Smooth muscle cell (in vitro differentiated cells): ENCODE measurements around the gene GHRL. TPM values are rescaled to one million over a fixed set of nuclear protein-coding genes. Genes with fewer than 3 reads are reported as not detected.

Source experiments
- DNase-seq: peaks from one replicate; lab custom pipeline; 2025; ENCODE audit not compliant: unreplicated experiment; lab: John Stamatoyannopoulos, UW
- H2AFZ ChIP-seq: fragments of 200-600 bp; sonication (generic); 2 replicates; pipeline ENCODE4 v1.6.0; 2016; ENCODE audit warnings: antibody characterized with exemption, low read depth, mild to moderate bottlenecking
- H3F3A ChIP-seq: fragments of 200-600 bp; sonication (generic); 2 replicates; pipeline ENCODE4 v1.6.0; 2017; ENCODE audit warnings: antibody characterized with exemption, low read depth
- H3K27ac ChIP-seq: fragments of 200-600 bp; sonication (generic); 2 replicates; pipeline ENCODE4 v1.5.1; 2016; ENCODE audit warnings: low read depth, mild to moderate bottlenecking
- H3K27me3 ChIP-seq: fragments of 200-600 bp; sonication (generic); 2 replicates; pipeline ENCODE4 v1.6.1; 2016; ENCODE audit warnings: low read depth, mild to moderate bottlenecking
- H3K36me3 ChIP-seq: fragments of 200-600 bp; sonication (generic); 2 replicates; pipeline ENCODE4 v1.5.1; 2016; ENCODE audit warnings: low read depth
- H3K4me1 ChIP-seq: fragments of 200-600 bp; sonication (generic); 2 replicates; pipeline ENCODE4 v1.5.1; 2016; ENCODE audit warnings: low read depth
- H3K4me2 ChIP-seq: fragments of 200-600 bp; sonication (generic); 2 replicates; pipeline ENCODE4 v1.6.0; 2016; ENCODE audit warnings: mild to moderate bottlenecking
- H3K4me3 ChIP-seq: fragments of 200-600 bp; sonication (generic); 2 replicates; pipeline ENCODE4 v1.5.1; 2016; ENCODE audit warnings: mild to moderate bottlenecking
- H3K79me2 ChIP-seq: fragments of 200-600 bp; sonication (generic); 2 replicates; pipeline ENCODE4 v1.6.0; 2016; ENCODE audit warnings: low read depth, mild to moderate bottlenecking
- H3K9ac ChIP-seq: fragments of 200-600 bp; sonication (generic); 2 replicates; pipeline ENCODE4 v1.6.0; 2016; ENCODE audit warnings: low read depth
- H3K9me3 ChIP-seq: fragments of 200-600 bp; sonication (generic); replicated peaks from 2 replicates; pipeline ENCODE4 v1.5.1; 2016; ENCODE audit warnings: low read depth
- H4K20me1 ChIP-seq: fragments of 200-600 bp; sonication (generic); 2 replicates; pipeline ENCODE4 v1.6.0; 2016; ENCODE audit warnings: low read depth
- WGBS: methylation state at CpG from one replicate; pipeline ENCODE4 v1.1.7; 2016; ENCODE audit warnings: low lambda C conversion rate; 5-methylcytosine and 5-hydroxymethylcytosine counted together
- polyA plus RNA-seq: library from polyadenylated mRNA; unstranded; fragments of >200 nt; fragmentation: Nextera tagmentation; extraction: Ambion mirVana; gene quantifications from 2 replicates; pipeline ENCODE4 v1.2.1, GENCODE V29; 2016
- total RNA-seq: library from RNA; depleted of rRNA; stranded (reverse); fragments of >200 nt; gene quantifications from 2 replicates; pipeline ENCODE4 v1.2.3, GENCODE V29; 2014
- TF ChIP-seq, protein P1 (sequence below): fragments of 200-600 bp; sonication (generic); IDR thresholded peaks from 2 replicates; pipeline ENCODE4 v1.5.1; 2017; ENCODE audit warnings: borderline replicate concordance, mild to moderate bottlenecking, antibody characterized with exemption; ENCODE audit not compliant: insufficient read depth, poor library complexity, severe bottlenecking

The GHRL gene
- total and polyA plus RNA-seq, 2 experiments from 2014 or later = 0.45 TPM; not detected in 1

DNA sequence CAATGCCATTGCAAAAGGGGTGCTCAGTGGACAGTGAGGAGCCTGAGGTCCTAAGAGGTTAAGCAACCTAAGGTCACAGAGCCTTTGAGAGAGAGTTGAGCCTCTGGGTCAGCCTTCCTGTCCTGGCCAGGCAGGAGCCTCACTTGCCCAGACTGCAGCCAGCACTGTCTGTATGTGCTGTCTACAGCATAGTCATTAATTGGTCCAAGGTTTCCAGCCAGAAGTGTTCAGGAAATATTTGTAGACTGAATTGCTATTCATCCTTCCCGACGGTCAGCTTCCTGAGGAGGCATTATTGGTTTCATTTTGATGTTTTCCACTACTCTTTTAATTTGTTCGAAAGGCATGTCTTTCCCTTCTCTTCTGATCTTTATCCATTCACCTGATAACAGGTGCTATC, 20.1 kb upstream of the GHRL start:
- H3K36me3 ChIP-seq = peaks cover 18% of the 10 kb centered on the region
- no peak for DNase-seq
- TF ChIP-seq, protein P1, sequence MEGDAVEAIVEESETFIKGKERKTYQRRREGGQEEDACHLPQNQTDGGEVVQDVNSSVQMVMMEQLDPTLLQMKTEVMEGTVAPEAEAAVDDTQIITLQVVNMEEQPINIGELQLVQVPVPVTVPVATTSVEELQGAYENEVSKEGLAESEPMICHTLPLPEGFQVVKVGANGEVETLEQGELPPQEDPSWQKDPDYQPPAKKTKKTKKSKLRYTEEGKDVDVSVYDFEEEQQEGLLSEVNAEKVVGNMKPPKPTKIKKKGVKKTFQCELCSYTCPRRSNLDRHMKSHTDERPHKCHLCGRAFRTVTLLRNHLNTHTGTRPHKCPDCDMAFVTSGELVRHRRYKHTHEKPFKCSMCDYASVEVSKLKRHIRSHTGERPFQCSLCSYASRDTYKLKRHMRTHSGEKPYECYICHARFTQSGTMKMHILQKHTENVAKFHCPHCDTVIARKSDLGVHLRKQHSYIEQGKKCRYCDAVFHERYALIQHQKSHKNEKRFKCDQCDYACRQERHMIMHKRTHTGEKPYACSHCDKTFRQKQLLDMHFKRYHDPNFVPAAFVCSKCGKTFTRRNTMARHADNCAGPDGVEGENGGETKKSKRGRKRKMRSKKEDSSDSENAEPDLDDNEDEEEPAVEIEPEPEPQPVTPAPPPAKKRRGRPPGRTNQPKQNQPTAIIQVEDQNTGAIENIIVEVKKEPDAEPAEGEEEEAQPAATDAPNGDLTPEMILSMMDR = no peak
- H3K4me2 ChIP-seq = no peak overlapping the region
- no peak overlapping the region for H3K27ac ChIP-seq
- peaks cover 97% of the 10 kb centered on the region for H4K20me1 ChIP-seq
- no peak overlapping the region for H2AFZ ChIP-seq
- no peak overlapping the region for H3K9ac ChIP-seq
- WGBS = 94% methylated on average over 3 of the region's 3 CpGs
- no peaks in the 10 kb centered on the region for H3K27me3 ChIP-seq
- H3K4me3 ChIP-seq = no peak overlapping the region
- no peaks in the 10 kb centered on the region for H3K9me3 ChIP-seq
- peaks cover 10% of the 10 kb centered on the region for H3F3A ChIP-seq
- no peaks in the 10 kb centered on the region for H3K4me1 ChIP-seq
- peaks cover 40% of the 10 kb centered on the region for H3K79me2 ChIP-seq

DNA sequence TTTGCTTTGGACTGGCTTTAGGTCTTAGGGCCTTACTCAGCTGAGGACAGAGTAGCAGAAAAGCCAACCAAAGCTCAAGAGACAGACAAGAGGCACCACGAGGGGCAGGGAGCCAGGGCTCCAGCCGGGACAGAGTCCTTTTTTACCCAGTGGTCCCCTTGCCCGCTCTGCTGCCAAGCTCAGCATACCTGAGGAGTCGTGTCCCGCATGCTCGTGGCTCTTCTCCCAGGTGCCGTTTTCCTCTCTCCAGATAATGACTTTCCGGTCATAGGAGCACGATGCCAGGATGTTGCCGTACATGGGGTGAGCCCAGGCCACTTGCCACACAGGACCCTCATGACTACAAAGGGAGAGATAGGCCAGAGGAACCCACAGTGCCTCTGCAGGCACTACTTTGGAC, 19.6 kb upstream of the GHRL start:
- Histone ChIP-seq H3K27me3 (no peaks in the 10 kb centered on the region), H3K4me1 (no peaks in the 10 kb centered on the region), H3K4me3 (no peak overlapping the region), H3K9ac (no peak overlapping the region), H3K36me3 (peaks cover 17% of the 10 kb centered on the region), H2AFZ (no peak overlapping the region), H3K27ac (no peak overlapping the region), H3K9me3 (no peaks in the 10 kb centered on the region), H3F3A (peaks cover 15% of the 10 kb centered on the region), H3K4me2 (no peak overlapping the region), H4K20me1 (peaks cover 97% of the 10 kb centered on the region), H3K79me2 (peaks cover 37% of the 10 kb centered on the region)
- 97% methylated on average over 10 of the region's 10 CpGs for WGBS
- no peak for DNase-seq
- TF ChIP-seq, protein P1 = no peak

DNA sequence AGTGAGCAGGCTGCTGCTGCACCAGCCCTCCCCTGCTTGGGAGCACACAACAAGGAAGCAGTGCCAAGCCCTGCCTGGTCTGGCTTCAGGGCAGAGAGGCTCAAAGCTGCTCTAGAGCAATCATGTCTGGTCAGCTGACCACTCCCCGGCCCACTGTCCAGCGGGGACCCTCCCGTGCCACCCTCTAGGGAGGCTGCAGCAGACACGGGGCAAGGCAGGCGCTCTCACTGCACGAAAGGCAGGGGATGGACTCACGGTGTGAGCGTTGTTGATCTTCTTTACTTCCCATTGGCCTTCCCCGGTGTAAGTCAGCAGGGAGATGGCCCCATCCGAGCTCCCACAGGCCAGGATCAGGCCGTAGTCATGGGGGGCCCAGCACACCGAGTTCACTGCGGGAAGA, 19.0 kb upstream of the GHRL start:
- no peaks in the 10 kb centered on the region for H3K27me3 ChIP-seq
- TF ChIP-seq, protein P1 = no peak
- no peak overlapping the region for H3K4me2 ChIP-seq
- no peak overlapping the region for H2AFZ ChIP-seq
- peaks cover 17% of the 10 kb centered on the region for H3F3A ChIP-seq
- DNase-seq = no peak
- H3K79me2 ChIP-seq = peaks cover 33% of the 10 kb centered on the region
- no peaks in the 10 kb centered on the region for H3K9me3 ChIP-seq
- 84% methylated on average over 13 of the region's 13 CpGs for WGBS
- H3K27ac ChIP-seq = no peak overlapping the region
- H3K4me3 ChIP-seq = no peak overlapping the region
- H3K4me1 ChIP-seq = no peaks in the 10 kb centered on the region
- H4K20me1 ChIP-seq = peaks cover 93% of the 10 kb centered on the region
- peaks cover 17% of the 10 kb centered on the region for H3K36me3 ChIP-seq
- no peak overlapping the region for H3K9ac ChIP-seq

DNA sequence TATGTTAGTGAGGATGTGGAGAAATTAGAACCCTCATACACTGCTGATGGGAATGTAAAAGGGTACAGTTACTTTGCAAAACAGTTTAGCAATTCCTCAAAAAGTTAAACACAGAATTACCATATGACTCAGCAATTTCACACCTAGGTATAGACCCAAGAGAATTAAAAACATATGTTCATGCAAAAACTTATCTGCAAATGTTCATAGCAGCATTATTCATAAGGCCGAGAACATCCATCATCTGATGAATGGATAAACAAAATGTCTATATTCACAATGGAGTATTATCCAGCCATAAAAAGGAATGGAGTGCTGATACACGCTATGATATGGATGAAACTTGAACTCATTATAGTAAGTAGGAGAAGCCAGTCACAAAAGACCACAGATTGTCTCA, 17.8 kb upstream of the GHRL start:
- no peak overlapping the region for H3K4me3 ChIP-seq
- peaks cover 18% of the 10 kb centered on the region for H3K36me3 ChIP-seq
- no peak overlapping the region for H3K4me2 ChIP-seq
- peaks cover 91% of the 10 kb centered on the region for H4K20me1 ChIP-seq
- H3F3A ChIP-seq = peaks cover 18% of the 10 kb centered on the region
- no peaks in the 10 kb centered on the region for H3K9me3 ChIP-seq
- 87% methylated on average over 2 of the region's 2 CpGs for WGBS
- TF ChIP-seq, protein P1 = no peak
- H3K79me2 ChIP-seq = peaks cover 24% of the 10 kb centered on the region
- no peak overlapping the region for H3K9ac ChIP-seq
- H2AFZ ChIP-seq = no peak overlapping the region
- no peaks in the 10 kb centered on the region for H3K27me3 ChIP-seq
- no peaks in the 10 kb centered on the region for H3K4me1 ChIP-seq
- H3K27ac ChIP-seq = no peak overlapping the region
- no peak for DNase-seq
